SHP77 (cell line): Measurements from ENCODE around the gene STAB1.
"Not testable (repeated sequence)": the region's sequence is repeated elsewhere in the genome, so short reads cannot be mapped to it uniquely, and the experiment has no call there.

Experiments
- DNase-seq, 2 experiments: peaks; one replicate each; lab custom pipeline; 2025; lab: John Stamatoyannopoulos, UW

STAB1 gene

GRCh38 chr3:52523386-52524257, 28.5 kb downstream of the STAB1 start:
- DNase-seq, result no peak

- DNase-seq, result no peak
These were observed 29.2 kb downstream of the STAB1 start for GRCh38 chr3:52524258-52524751.

- DNase-seq, result no peak
These were observed 29.9 kb downstream of the STAB1 start for GRCh38 chr3:52524752-52525679.

- no peak for DNase-seq
These were observed 30.8 kb downstream of the STAB1 start for GRCh38 chr3:52525680-52526561.

- DNase-seq, result not testable (repeated sequence)
These were observed 31.5 kb downstream of the STAB1 start for GRCh38 chr3:52526671-52527038.

GRCh38 chr3:52527039-52527731, 32.0 kb downstream of the STAB1 start:
- no peak for DNase-seq

GRCh38 chr3:52527732-52528585, 32.8 kb downstream of the STAB1 start:
- DNase-seq, result no peak

- no peak for DNase-seq
These were observed 33.6 kb downstream of the STAB1 start for GRCh38 chr3:52528586-52529375.

GRCh38 chr3:52529376-52530333, 34.5 kb downstream of the STAB1 start:
- DNase-seq, result no peak

GRCh38 chr3:52530918-52531826, 36.0 kb downstream of the STAB1 start:
- DNase-seq, result no peak

GRCh38 chr3:52531860-52532516, 36.9 kb downstream of the STAB1 start:
- DNase-seq, result no peak

- DNase-seq, result no peak
These were observed 37.3 kb downstream of the STAB1 start for GRCh38 chr3:52532517-52532837.

- no peak for DNase-seq
These were observed 37.9 kb downstream of the STAB1 start for GRCh38 chr3:52532838-52533622.

GRCh38 chr3:52533623-52534280, 38.6 kb downstream of the STAB1 start, which contains the start of gene NT5DC2:
Gene NT5DC2, minus strand, starts transcription at chr3:52533857. Its CDS starts 120 bp downstream, at chr3:52533737.
- DNase-seq, result peak; percentile 71 to 73
